COLO829 (cell line): Measurements from ENCODE around the gene ADARB2.
"Not testable (repeated sequence)": the region's sequence is repeated elsewhere in the genome, so short reads cannot be mapped to it uniquely, and the experiment has no call there.

ENCODE experiments used
- DNase-seq: peaks from one replicate; pipeline ENCODE4 v3.0.0; 2012; ENCODE audit warnings: low spot score

Gene ADARB2

DNA sequence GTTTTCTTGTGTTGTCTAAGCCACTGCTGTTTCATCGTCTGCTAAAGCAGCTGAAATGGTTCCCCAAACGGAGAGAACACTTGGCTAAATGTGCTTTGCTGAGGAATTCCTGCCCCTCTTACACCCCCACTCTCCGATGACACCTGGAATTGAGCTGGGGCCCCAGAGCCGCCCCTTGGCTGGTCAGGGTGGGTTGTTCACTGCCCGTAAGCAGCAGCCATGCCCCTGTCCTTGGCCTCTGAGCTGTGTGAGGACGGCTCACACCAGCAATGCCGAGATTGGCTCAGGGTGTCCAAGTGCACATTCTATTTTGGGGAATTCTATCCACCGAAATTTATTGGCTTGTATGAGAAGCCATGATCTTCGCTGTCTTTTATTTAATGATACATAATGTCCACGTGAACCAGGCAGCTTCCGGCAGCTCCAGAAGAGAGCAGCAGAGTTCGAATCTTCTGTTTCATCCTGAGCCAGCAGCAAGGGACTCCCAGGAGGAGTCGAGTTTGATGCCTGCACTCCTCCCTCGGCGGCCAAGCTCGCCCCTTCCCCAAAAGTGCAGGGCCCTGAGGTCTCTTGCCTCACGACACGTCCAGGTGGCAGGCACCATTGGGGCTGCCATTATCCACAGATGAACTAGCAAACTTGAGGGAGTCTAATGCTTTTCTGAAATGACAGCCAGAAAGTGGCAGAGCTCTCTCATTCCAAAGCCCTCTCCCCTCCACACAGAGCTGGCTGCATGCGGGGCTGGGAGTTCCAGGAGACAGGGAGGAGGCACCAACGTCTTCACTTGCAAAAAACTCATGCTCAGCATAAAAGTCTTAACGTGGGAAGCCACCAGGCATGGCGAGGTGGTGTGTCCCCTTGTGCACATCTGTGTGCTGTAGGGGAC, 567.1 kb downstream of the ADARB2 start:
- DNase-seq = no peak

- DNase-seq = no peak
Observed at GRCh38 chr10:1169186-1169885, 568.0 kb downstream of the ADARB2 start.

DNA sequence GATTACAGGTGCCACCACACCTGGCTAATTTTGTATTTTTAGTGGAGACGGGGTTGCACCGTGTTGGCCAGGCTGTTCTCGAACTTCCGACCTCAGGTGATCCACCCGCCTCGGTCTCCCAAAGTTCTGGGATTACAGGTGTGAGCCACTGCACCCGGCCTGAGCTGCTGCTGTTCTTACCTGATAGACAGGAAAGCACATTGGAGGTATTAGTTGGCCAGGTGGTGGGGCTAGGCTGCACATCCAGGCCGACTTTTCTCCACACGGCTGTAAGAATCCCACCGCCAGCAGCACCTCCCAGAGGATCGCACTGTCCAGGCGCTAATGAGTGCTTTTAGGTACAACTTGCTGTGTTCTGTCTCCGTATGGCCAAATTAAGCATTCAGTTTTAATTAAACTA, 568.6 kb downstream of the ADARB2 start:
- DNase-seq = no peak

DNA sequence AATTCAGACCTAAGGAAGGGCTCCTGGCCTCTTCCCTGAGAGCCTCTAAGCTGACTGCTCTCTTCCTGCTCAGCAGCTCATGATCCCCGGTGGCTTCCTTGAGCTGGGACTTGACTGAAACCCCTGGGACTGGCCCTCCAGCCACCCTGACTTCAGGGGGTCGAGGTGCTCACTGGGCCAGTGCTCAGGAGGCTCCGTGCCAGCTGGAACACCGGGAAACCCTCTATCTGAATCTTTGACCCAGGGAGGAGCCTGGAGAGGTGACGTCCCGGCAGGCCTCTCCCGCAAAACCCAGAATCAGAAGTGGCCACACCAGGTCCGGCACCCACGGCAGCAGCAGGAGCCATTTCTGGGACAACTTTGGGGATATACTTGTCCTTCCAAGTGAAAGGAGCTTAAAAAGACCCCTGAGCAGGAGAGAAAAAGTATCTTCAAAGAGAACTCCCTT, 570.5 kb downstream of the ADARB2 start:
- DNase-seq = no peak

- DNase-seq = no peak
Observed at GRCh38 chr10:1166101-1166827, 571.1 kb downstream of the ADARB2 start.

GRCh38 chr10:1163831-1164230, 573.5 kb downstream of the ADARB2 start:
- DNase-seq = no peak

DNA sequence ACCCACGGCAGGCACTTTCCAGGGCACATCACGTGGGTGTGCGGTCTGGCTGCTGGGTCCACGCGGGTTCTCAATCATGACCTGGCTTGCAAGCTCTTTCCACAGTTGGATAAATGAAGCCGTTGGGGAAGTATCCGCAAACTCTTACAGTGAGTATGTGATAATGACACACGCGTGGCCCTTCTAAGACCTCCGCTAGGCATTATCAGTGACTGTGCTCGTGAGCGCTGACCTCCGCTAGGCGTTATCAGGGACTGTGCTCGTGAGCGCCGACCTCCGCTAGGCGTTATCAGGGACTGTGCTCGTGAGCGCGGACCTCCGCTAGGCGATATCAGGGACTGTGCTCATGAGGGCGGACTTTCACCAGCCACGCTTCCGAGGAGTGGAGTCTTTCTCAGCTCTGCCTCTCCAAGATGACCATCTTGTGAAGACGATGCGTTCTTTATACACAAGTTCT, 574.1 kb downstream of the ADARB2 start:
- DNase-seq = no peak

- no peak for DNase-seq
Observed at GRCh38 chr10:1162481-1163203, 574.7 kb downstream of the ADARB2 start.

DNA sequence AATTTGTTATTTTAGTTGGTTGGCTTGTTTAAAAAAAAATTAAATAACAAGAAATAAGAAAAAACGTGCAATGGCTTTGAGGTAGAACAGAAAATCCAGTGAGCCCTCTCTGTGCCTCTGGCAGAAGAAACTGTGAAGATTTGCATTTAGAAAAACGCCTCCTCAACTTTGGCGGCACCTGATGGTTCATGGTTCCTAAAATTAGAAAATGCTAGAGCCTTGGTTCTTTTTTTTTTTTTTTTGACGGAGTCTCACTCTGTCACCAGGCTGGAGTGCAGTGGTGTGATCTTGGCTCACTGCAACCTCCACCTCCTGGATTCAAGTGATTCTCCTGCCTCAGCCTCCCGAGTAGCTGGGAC, 576.0 kb downstream of the ADARB2 start:
- DNase-seq = not testable (repeated sequence)

DNA sequence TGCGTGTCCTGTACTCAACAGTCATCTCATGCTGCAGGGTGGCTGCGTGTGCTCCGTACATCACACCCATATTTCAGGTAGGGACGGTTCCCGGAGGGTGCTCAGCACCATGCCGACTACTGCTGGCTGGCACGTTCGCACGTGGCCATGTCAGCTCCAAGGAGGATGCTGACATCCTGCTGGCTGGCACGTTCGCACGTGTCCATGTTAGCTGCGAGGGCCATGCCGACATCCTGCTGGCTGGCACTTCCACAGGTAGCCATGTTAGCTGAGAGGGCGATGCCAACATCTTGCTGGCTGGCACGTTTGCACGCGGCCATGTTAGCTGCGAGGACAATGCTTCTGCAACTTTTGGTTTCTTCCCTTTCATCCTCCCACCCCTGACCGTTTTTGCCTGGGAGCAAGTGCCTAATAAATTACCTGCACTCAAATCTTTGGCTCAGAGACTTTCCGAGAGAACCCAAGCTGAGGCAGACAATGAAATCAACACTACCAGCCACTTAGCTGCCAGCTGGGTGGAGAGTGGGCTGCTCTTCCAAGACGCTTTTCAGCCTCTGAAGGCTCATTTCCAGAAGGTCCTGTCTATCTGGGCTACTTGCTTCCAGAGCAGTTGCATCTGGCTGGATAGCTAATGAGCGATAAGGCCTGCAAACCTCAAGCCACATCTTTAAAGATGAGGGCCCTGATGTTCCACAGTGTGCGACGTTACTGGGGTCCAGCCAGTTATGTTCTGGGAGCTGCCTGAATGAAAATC, 576.6 kb downstream of the ADARB2 start:
- no peak for DNase-seq

- DNase-seq = no peak
Observed at GRCh38 chr10:1159131-1160061, 577.9 kb downstream of the ADARB2 start.

- not testable (repeated sequence) for DNase-seq
Observed at GRCh38 chr10:1158536-1158935, 578.8 kb downstream of the ADARB2 start.

DNA sequence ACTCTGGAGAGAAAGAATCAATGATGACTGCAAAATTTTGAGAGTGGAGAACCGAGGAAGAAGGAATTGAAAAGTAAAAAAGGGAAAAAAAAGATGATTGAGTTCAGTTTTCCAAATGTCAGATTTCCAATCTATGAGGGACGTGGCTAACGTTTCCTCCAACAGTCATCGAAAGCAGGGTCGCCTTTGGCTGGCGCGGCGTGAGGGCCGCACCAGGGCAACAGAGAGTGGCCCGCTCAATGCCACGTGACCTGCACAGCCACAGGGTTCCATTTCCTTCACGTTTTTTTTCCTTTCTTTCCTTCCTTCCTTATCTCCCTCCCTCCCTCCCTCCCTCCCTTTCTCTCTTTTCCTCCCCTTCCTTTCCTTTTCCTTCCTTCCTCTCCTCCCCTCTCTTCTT, 579.3 kb downstream of the ADARB2 start:
- no peak for DNase-seq

- no peak for DNase-seq
Observed at GRCh38 chr10:1157615-1157933, 579.8 kb downstream of the ADARB2 start.

DNA sequence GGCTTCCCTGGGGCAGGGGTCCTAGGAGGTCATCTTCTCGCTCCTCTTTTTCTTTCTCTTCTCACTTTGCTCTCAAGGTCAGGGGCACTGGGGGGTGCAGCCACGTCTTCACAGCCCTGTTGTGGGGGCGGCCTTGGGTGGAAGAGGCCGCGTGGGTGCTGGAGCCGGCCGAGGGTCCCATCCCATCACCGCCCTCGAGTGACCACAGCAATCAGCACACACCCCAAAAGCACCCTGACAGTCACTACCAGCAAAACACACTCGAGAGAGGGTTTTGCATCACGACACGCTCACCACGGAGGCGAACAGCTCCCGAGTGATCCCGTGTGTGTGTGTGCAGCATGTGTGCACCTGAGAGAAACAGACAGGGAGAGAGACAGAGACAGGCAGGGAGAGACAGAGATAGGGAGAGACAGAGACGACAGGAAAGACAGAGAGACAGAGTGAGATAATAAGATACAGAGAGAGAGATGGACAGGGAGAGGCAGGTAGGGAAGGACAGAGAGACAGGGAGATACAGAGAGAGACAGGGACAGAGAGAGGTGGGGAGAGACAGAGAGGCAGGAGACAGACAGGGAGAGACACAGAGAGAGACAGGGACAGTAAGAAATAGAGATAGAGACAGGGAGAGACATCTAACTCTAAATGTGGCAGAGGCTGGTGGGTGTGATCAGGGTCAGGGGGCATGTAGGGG, 580.3 kb downstream of the ADARB2 start:
- no peak for DNase-seq

DNA sequence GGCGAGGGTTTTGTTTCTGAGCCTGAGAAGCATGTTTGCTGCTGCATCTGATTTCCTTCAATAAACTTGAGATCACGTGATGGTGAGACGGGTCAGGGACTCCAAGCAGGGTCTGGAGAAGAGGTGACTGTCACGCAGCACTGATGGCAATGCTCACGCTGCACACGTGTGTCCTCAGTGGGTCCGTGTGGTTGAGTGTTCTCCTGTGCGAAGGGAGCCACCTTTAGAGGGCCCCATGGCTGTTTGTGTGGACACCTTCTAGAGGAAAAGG, 580.8 kb downstream of the ADARB2 start:
- DNase-seq = no peak

DNA sequence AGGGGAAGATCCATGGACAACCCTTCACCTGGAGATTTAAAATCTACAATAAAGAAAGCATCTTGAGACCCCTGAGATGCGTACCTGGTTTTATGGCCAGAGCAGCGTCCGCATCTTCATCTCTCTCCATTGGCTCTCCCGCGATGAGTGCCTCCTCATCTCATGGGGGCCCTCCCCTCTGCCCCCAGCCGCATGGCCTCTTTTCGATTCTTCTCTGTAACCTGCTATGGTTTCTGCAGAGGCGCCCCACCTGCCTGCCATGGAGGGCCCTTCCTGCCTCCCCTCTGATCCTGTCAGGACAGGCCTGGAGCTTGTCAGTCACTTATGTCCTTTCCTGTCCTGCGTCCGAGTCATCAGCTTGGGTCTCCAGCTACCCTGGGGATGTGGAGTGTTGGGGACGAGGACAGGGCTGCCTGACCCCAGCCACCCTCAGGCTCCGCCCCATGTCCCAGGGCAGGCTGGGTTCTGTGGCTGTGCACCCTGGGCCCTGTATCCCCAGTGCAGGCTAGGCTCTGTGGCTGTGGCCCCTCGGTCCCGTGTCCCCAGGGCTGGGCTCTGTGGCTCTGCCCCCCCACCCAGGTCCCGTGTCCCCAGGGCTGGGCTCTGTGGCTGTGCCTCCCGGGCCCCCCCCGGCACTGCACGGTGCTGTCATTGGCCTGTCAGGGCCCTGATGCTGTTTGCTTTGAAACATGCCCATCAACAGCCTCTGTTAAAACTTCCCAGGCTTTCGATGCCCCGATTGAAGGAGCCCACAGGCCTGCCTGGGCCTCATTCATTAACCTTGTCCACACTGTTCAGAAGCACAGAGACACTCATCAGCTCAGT, 581.3 kb downstream of the ADARB2 start:
- no peak for DNase-seq

GRCh38 chr10:1154531-1155295, 582.6 kb downstream of the ADARB2 start:
- DNase-seq = no peak
